ENCODE results near the gene CAMKK1. TPM values are rescaled to one million over a fixed set of nuclear protein-coding genes. Genes with fewer than 3 reads are reported as not detected.

The CAMKK1 gene
- total and polyA plus RNA-seq, 2 donors, result 5.8 to 13.6 TPM

GRCh38 chr17:3896108-3896967 lies 3.5 kb upstream of the CAMKK1 start:
- 52% methylated on average over 15 of the region's 15 CpGs for WGBS
- Histone ChIP-seq H3K27ac (ENCODE audit: low read depth) (no peak overlapping the region), H3K4me3 (ENCODE audit: low read depth, low read length) (no peak overlapping the region), H3K4me1 (ENCODE audit: insufficient read depth) (no peaks in the 10 kb centered on the region), H3K36me3 (ENCODE audit: insufficient read depth) (no peaks in the 10 kb centered on the region)
- no peak for DNase-seq (ENCODE audit: extremely low spot score)

- H3K4me1 ChIP-seq (ENCODE audit: insufficient read depth), result no peaks in the 10 kb centered on the region
- WGBS, result 99% methylated on average over 3 of the region's 3 CpGs
- H3K27ac ChIP-seq (ENCODE audit: low read depth), result peak overlapping the region; percentile 34
- no peak for DNase-seq (ENCODE audit: extremely low spot score)
- no peak overlapping the region for H3K4me3 ChIP-seq (ENCODE audit: low read depth, low read length)
- no peaks in the 10 kb centered on the region for H3K36me3 ChIP-seq (ENCODE audit: insufficient read depth)
These were observed 2.5 kb upstream of the CAMKK1 start for GRCh38 chr17:3895354-3895753.

GRCh38 chr17:3894911-3895343 lies 2.1 kb upstream of the CAMKK1 start:
- H3K27ac ChIP-seq (ENCODE audit: low read depth), result peak overlapping the region; percentile 34
- 41% methylated on average over 2 of the region's 2 CpGs for WGBS
- no peaks in the 10 kb centered on the region for H3K36me3 ChIP-seq (ENCODE audit: insufficient read depth)
- no peak overlapping the region for H3K4me3 ChIP-seq (ENCODE audit: low read depth, low read length)
- DNase-seq (ENCODE audit: extremely low spot score), result no peak
- no peaks in the 10 kb centered on the region for H3K4me1 ChIP-seq (ENCODE audit: insufficient read depth)

GRCh38 chr17:3894188-3894587 lies 1.3 kb upstream of the CAMKK1 start:
- Histone ChIP-seq H3K27ac (ENCODE audit: low read depth) (no peak overlapping the region), H3K4me3 (ENCODE audit: low read depth, low read length) (no peak overlapping the region), H3K36me3 (ENCODE audit: insufficient read depth) (no peaks in the 10 kb centered on the region), H3K4me1 (ENCODE audit: insufficient read depth) (no peaks in the 10 kb centered on the region)
- WGBS, result 77% methylated on average over 5 of the region's 5 CpGs
- no peak for DNase-seq (ENCODE audit: extremely low spot score)

- no peak overlapping the region for H3K27ac ChIP-seq (ENCODE audit: low read depth)
- no peaks in the 10 kb centered on the region for H3K4me1 ChIP-seq (ENCODE audit: insufficient read depth)
- WGBS, result 64% methylated on average over 7 of the region's 7 CpGs
These were observed 865 bp upstream of the CAMKK1 start for GRCh38 chr17:3893720-3894116.

GRCh38 chr17:3892095-3892998 lies 506 bp downstream of the CAMKK1 start:
- Histone ChIP-seq H3K4me1 (ENCODE audit: insufficient read depth) (no peaks in the 10 kb centered on the region), H3K36me3 (ENCODE audit: insufficient read depth) (no peaks in the 10 kb centered on the region), H3K27ac (ENCODE audit: low read depth) (peak overlapping the region; percentile 50), H3K4me3 (ENCODE audit: low read depth, low read length) (peak overlapping the region; percentile 60)
- under 1% methylated on average over 96 of the region's 96 CpGs for WGBS
- DNase-seq (ENCODE audit: extremely low spot score), result no peak

More at GRCh38 chr17:3893720-3894116, 865 bp upstream of the CAMKK1 start:
- Histone ChIP-seq H3K4me3 (ENCODE audit: low read depth, low read length) (no peak overlapping the region), H3K36me3 (ENCODE audit: insufficient read depth) (no peaks in the 10 kb centered on the region)
- DNase-seq (ENCODE audit: extremely low spot score), result no peak

GRCh38 chr17:3891626-3892094 lies 1.2 kb downstream of the CAMKK1 start:
- H3K36me3 ChIP-seq (ENCODE audit: insufficient read depth), result no peaks in the 10 kb centered on the region
- 49% methylated on average over 12 of the region's 12 CpGs for WGBS
- no peak overlapping the region for H3K27ac ChIP-seq (ENCODE audit: low read depth)
- H3K4me1 ChIP-seq (ENCODE audit: insufficient read depth), result no peaks in the 10 kb centered on the region
- H3K4me3 ChIP-seq (ENCODE audit: low read depth, low read length), result peak overlapping the region; percentile 60
- no peak for DNase-seq (ENCODE audit: extremely low spot score)

GRCh38 chr17:3890878-3891219 lies 2.0 kb downstream of the CAMKK1 start:
- 71% methylated on average over 4 of the region's 4 CpGs for WGBS
- DNase-seq (ENCODE audit: extremely low spot score), result no peak
- Histone ChIP-seq H3K27ac (ENCODE audit: low read depth) (peak overlapping the region; percentile 49), H3K4me1 (ENCODE audit: insufficient read depth) (no peaks in the 10 kb centered on the region), H3K36me3 (ENCODE audit: insufficient read depth) (no peaks in the 10 kb centered on the region), H3K4me3 (ENCODE audit: low read depth, low read length) (no peak overlapping the region)

GRCh38 chr17:3890082-3890877 lies 2.6 kb downstream of the CAMKK1 start:
- DNase-seq (ENCODE audit: extremely low spot score), result no peak
- no peak overlapping the region for H3K4me3 ChIP-seq (ENCODE audit: low read depth, low read length)
- no peaks in the 10 kb centered on the region for H3K36me3 ChIP-seq (ENCODE audit: insufficient read depth)
- peak overlapping the region; percentile 92 for H3K27ac ChIP-seq (ENCODE audit: low read depth)
- H3K4me1 ChIP-seq (ENCODE audit: insufficient read depth), result no peaks in the 10 kb centered on the region
- 46% methylated on average over 22 of the region's 22 CpGs for WGBS

GRCh38 chr17:3889325-3890012 lies 3.4 kb downstream of the CAMKK1 start:
- H3K4me3 ChIP-seq (ENCODE audit: low read depth, low read length), result no peak overlapping the region

GRCh38 chr17:3888343-3889171 lies 4.3 kb downstream of the CAMKK1 start:
- H3K4me1 ChIP-seq (ENCODE audit: insufficient read depth), result no peaks in the 10 kb centered on the region
- no peak overlapping the region for H3K4me3 ChIP-seq (ENCODE audit: low read depth, low read length)
- 29% methylated on average over 50 of the region's 50 CpGs for WGBS
- peaks cover 2% of the 10 kb centered on the region for H3K36me3 ChIP-seq (ENCODE audit: insufficient read depth)
- peak overlapping the region; percentile 92 for H3K27ac ChIP-seq (ENCODE audit: low read depth)
- peak; percentile 72 for DNase-seq (ENCODE audit: extremely low spot score)

More at GRCh38 chr17:3889325-3890012, 3.4 kb downstream of the CAMKK1 start:
- whole genome bisulfite sequencing, result 75% methylated on average over 17 of the region's 17 CpGs
- Histone ChIP-seq H3K27ac (ENCODE audit: low read depth) (peak overlapping the region; percentile 92), H3K36me3 (ENCODE audit: insufficient read depth) (no peaks in the 10 kb centered on the region), H3K4me1 (ENCODE audit: insufficient read depth) (no peaks in the 10 kb centered on the region)
- no peak for DNase-seq (ENCODE audit: extremely low spot score)

GRCh38 chr17:3887804-3888203 lies 5.0 kb downstream of the CAMKK1 start:
- no peaks in the 10 kb centered on the region for H3K4me1 ChIP-seq (ENCODE audit: insufficient read depth)
- WGBS, result 53% methylated on average over 9 of the region's 9 CpGs
- DNase-seq (ENCODE audit: extremely low spot score), result no peak

More at GRCh38 chr17:3887804-3888203, 5.0 kb downstream of the CAMKK1 start:
- H3K27ac ChIP-seq (ENCODE audit: low read depth), result peak overlapping the region; percentile 85
- peaks cover 2% of the 10 kb centered on the region for H3K36me3 ChIP-seq (ENCODE audit: insufficient read depth)
- H3K4me3 ChIP-seq (ENCODE audit: low read depth, low read length), result no peak overlapping the region

Data from urinary bladder (tissue), 4 donors.